DMS 273 (cell line): ENCODE measurements around the gene COG1.
A peak's percentile ranks its signal among the peaks of the same experiment; 100 is the strongest.

Experiments
- DNase-seq: peaks from one replicate; lab custom pipeline; 2025; ENCODE audit not compliant: unreplicated experiment; lab: John Stamatoyannopoulos, UW

The COG1 gene

DNA sequence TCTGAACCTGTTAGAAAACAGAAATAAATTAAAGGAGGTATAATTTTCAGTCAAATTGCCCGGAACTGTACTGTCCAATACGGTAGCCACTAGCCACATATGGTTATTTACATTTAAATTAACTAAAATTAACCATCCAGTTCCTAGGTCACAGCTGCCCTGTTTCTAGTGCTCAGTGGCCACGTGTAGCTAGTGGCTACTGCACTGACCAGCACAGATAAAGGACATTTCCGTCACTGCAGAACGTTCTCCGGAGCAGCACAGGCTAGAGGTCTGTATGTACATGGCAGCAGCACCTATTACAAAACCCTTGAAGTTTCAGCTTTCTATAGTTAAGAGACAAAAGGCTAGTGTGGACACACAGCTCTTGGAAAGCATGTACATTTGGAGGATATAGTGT is 35.1 kb downstream of the COG1 start:
- no peak for DNase-seq

DNA sequence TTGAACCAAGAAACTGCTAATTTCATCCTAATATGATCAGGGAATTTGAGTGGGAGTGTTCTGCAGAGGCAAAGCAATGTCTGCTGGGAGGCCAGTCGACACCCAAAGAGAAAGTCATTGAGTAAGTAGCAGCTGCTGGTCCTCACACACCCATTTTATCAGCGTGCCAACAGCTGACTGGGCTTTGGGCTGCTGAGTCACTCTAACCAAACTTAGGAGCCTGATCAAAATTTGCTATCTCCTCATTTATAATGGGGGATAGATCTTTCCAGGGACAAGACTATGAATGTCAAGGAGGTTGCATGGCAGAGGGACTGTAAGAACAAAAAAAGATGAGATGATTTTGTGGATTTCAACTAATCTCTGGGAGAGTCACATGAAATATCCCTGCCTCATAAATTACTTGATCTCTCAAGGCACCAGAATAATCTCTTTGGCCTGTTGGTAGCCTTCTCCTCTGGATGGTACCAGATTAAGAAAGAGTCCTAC is 35.9 kb downstream of the COG1 start:
- DNase-seq: peak; percentile 78

DNA sequence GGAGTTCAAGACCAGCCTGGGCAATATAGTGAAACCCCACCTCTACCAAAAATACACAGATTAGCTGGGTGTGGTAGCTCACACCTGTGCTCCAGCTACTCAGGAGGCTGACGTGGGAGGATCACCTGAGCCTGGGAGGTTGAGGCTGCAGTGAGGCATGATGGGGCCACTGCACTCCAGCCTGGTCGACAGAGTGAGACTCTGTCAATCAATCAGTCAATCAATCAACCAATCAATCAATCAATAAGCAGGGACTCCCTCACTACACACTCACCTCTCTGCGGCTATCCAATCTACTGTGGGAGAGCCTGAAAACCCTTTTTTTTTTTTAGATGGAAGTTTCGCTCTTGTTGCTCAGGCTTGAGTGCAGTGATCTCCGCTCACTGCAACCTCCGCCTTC is 37.2 kb downstream of the COG1 start:
- DNase-seq: no peak

DNA sequence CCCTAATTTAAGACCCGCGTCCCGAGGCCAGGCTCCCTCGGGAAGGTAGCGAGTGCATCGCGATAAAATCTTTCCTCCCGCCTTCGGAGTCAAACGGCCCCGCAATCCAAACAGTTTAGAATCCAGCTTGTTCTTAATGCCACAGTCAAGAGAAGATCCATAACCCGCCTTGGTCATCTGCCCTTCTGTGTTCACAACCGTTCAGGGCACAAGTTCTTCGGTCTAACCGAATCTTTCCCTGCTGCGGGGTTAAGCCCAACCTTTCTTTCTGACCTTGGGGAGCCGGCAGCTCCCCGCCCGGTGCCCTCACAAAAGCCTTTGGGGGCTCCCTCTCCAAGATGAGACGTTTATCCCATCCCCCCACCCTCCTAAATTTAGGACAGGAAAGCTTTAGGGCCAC is 38.5 kb downstream of the COG1 start:
- peak; percentile 66 for DNase-seq

DNA sequence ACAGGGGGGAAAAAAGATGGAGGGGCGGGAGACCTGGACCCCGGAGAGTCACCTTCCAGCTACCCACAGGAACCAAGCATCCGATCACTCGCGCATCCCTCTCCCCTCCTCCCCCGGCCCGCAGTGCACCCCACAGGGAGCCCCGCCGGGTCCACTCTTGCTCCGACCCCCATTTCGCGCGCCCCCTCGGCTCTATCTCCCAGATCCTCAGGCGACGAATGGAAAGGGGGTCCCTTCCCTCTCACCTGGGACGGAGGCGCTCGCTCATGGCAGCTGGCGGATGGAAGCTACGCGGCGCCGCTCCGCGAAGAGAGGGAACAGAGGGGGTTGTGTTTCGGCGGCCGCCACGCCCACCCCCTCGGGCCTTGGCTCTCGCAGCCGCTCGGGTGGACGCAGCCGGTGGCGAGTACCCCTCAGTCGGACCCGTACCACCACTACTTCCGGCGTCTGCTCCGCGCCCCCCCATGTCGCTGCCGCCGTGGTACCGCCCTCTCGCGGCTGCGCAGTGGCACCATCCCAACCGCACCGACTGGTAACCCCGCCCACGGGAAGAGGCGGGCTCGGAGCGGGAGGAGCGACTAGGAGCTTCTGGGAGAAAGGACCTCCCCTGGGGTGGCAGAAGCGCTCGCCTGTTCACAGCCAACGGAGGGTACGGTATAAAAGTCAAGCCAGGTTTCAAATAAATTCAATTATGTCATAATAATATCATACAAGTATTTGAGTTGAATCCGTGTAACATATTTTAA is 39.2 kb downstream of the COG1 start:
- peak; percentile 98 for DNase-seq

DNA sequence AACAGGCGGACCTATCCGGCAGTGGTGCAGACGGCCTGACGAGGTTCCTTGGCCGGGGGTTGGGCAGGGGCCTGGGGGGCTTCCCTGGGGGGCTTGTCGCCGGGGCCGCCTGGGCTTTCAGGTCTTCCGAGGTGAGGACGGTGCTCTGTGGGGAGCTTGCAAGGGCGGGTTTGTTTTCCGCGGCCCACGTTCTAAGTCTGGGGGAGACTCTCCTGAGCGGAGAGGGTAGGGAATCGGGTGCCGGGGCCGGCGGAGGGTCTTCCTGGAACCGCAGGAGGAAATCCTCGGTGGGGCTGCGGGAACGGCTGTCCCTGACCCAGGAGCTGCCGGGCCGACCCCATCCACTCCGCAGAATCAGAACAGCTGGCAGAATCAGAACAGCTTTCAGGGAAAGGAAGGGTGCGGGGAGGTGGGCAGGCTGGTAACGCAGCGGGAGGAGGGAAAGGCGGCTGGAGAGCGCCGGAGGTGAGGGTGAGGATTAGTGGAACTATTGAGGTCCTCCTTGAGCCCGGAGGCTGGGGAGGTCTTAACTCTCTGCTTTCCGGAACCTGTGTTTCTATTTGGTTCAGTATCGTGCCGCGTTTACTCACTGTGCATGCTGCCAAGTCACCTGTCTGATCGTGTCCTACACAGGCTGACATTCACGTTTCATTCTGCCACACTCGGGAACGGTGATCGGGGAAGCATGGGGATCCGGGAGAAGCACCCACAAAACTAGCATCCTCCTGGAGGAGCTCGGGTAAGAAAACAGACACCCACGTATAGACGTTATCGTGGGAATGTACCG is 39.9 kb downstream of the COG1 start:
- peak; percentile 73 for DNase-seq

DNA sequence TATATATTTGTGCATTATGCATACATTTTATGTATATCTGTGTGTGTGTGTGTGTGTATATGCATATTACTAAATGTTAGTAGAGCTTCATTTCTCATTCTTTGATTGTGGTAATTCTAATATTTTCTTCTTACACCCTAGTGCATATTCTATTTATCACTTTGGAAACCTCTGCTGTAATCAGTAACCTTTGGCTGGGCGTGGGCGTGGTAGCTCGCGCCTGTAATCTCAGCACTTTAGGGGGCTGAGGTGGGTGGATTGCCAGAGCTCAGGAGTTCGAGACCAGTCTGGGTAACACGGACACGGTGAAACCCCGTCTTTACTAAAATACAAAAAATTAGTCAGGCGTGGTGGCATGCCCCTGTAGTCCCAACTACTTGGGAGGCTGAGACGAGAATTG is 41.9 kb downstream of the COG1 start:
- DNase-seq: no peak

DNA sequence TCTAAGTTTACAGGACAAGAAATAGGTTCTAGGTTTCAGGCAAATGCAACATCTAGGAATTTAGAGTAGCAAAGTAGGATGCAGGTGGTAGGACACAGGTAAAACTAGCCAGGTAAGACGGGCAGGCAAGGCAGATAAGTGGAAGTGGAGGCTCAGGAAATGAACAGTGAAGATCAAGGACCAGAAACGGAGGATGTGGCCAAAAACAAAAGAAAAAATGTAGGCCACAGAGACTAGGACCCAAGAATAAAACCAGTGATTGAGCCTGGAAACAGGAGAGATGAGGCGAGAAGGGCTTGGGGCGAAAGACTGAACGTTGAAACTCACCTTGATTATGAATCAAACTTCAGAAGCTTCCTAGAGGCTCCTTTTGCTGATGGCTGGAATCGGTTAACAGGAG is 44.9 kb downstream of the COG1 start:
- no peak for DNase-seq

DNA sequence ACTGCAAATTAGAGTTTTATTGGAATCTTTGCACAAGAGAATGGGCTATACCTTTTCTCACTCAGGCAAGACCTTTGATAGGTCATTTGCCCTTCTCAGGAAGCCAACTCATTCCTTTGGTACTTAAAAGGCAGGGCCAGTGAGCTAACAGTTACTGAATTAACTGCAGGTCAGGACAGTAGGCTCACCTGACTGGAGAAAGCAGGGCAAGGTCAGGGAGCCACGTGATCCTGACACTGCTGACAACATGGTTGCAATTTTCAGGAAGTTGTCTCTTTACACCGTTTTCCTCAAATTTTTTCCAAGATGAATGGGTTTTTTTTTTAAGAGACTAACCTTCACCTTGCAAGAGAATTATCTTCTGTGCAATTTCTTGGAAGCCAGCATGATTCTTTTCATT is 47.7 kb downstream of the COG1 start:
- no peak for DNase-seq

DNA sequence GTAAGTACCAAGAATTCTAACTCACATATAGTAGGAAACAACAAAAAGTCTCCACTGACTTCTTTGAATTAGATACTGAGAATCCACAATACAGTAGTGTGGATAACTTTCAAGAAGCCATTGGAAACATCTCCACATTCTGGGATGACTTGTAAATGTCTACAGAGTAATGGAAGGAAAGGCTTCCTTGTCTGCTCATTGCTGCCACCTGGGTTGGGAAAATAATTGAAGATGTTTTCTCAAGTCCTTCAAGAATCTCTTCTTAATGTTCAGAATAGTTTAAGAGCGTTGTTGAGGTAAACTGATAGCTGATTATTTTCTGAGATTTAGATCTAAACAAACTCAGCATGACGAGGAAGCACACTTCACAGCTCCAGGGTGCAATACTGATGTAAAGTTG is 54.9 kb downstream of the COG1 start:
- DNase-seq: no peak

DNA sequence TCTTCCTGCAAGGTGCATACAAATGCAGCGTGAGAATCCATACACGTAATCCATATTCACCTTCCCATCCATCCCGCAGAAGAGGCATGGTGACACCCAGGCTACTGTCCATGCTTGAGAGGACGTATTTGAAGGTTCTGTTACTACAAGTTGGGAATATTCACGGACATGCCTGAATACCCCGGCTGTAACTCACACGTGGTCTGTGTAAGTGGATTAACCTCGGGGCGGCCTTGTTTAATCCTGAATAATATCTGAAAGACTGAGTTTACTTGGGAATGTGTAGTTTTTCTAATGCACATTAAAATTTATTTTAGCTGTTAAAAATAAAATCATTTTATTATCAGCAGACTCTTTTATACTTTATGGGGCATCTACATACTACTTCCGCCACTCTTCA is 55.7 kb downstream of the COG1 start:
- no peak for DNase-seq

DNA sequence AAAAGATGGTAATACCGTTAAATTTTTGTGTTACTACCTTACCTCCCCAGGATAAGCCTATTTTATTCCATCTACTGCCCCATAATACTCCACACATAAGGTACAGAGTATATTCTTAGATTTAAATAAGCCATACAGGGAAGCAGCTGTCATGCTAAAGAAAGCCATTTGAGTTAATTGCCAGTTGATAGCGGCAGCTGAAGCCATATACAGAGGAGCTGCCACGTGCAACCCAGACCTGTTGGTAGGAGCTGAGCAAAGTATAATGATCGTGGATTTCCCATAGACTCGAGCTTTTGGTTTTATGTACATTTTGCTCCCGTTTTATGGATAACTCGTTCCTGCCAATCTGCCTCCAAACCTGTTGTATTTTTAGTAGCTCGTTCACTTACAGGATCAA is 56.8 kb downstream of the COG1 start:
- DNase-seq: peak; percentile 45

DNA sequence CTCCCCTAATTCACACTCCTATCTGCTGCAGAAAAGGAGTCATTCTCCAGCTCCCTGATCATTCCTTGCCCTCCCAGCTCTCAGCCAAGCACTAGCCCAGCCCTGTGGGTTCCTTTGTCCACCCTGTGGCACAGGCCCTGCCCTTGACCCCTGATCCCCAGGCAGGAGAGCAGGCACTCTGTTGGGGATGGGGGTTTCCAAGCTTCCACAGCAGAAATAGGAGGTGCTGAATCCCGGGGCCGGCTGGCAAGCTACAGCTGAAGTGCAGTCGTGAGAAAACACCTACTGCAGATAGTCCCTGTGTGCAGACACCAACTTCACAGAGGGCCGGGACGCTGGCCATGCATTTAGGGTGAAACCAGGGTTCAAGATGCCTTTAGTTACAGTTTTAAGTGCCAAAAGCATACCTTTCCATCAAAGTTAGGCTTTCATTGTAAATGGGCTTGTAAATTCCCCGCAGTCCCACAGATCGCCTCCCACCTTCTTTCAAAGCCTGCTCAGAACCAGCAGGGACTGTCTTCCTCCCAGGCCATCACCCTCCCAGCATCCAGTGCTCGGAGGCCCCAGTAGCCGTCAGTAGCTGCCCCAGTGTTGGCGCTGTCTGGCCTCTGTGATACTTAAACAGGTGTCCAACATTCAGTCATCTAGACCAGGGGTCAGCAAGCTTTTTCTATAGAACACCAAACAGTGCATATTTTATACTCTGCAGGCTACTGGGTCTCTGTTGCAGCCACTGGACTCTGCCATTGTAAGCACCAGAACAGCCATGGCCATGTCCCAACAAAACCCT is 58.2 kb downstream of the COG1 start:
- DNase-seq: no peak

DNA sequence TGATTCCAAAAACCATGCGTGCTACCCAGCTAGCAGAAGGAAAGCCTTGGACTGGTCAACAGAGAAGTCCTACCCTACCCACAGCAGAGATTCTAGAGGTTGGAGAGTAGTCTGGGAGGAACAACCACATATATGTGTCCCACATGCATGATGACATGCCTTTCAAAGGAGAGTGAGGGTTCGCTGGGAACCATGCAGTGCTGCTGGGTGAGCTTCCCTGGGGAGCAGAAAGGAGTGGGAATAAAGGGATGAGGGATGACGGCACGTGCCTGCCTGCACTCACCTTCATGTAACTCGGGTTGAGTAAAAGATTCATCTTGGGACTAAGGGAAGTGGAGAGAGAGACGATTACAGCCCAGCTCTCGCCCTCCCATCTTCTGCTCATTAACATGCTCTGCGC is 59.0 kb downstream of the COG1 start:
- no peak for DNase-seq

DNA sequence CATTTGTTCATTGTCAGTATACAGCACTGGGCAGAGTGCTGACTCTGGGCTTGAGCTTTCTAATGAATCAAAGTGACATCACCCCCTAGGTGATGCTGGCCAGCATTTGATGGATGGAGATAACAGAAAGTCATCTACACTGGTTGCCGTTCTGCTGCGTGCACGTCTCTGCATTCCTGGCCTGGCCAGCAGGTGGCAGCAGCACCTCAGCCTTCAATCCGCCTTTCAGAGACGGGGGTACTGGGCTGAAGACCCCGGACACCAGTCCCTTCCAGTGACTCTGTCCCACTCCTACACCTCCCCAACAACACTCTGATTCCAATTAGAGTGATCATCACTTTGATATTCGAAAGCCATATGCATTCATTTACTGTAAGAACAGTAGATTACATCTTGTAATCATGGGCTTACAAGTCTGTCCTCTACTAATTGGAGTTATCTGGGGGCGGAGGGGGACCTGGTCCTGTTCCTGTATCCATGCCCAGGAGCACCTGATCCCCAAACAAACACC is 62.9 kb downstream of the COG1 start:
- peak; percentile 70 for DNase-seq

DNA sequence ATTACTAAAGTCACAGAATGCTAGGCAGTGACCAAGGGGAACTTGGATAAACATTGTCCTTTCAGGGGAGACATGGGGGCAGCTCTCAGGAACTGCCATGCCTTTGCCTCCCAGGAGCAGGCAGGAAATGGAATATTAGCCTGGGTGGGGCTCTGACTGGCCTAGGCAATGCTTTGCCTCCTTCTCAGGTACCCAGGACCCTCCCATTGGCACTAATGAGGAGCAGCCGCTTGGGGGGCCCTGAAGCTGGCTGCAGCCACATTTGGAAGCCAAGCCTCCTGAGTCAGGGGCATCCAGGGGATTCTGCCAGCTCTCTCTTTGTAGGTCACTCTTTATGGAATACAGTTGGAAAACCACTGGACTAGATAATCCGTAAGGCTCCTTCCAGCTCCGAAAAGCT is 63.4 kb downstream of the COG1 start:
- no peak for DNase-seq

DNA sequence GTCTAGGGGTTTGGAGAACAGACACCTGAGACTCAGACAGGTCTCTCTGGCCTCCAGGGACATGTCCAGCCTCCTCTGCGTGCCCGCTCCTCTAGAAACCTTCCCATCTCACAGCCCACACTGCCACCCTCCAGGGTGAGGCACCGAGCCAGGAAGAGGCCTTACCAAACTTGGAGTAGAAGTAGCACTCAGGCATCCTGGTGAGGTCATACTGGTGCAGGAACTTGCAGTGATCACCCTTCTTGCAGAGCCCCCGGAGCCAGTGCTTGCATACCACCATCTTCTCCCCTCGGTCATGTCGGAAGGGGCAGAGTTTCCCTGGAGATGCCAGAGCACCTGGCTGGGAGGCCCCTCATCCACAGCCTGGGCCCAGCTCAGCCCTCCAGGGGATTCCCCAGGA is 64.7 kb downstream of the COG1 start:
- peak; percentile 23 for DNase-seq
